ENCODE data around the gene RAB24.

Gene RAB24

DNA sequence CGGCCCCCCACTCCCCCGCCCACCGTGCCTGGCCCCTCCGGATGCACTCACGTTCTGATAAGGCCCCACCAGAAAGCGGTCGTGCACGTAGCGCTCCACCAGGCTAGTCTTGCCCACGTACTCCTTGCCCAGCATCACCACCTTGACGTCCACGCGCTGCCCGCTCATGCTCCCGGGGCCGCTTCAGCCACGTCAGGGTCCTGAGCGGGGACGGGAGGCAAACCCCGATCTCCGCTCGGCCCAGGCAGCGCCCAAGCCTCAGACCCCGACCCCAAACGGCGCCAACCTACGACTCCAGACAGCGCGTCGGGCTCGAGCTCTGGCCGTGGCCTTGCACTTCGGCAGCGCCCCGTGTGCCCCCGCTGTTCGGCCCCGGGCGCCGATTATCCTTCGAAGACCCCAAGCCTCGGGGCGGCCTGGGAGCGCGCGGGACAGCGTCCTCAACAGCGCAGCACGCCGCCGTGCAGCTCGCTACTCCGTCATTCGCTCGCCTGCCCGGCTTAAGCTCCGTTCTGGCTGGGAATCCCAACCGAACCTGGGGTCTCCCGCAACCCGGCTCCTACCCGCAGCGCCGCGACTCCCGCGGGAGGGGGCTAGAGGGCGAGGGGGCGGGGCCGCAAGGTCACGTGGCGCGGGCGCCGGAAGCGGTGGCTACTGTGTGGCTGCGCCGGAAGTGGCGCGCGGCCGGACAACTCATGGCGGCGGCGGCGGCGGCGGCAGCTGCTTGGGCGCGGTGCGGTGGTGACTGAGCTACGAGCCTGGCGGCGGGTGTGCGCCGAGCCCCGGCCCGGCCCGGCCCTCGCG, at the start of gene RAB24, which contains the start of gene PRELID1:
RAB24 (minus strand) TSS at position 599 of the 804 bp plus-strand sequence; CDS start at position 168, 431 bp downstream.
PRELID1 (plus strand) TSS at position 679 of the 804 bp plus-strand sequence. CDS start 187 bp downstream, outside the sequence.
- peak; percentile 38 for TF ChIP-seq CTCF (IDR thresholded peaks at IDR 0.05; ENCODE audit: low read depth, low read length)
- H3K4me3 ChIP-seq (ENCODE audit: low read depth, low read length) = peak within 1 kb of the TSS; percentile 88
- peak; percentile 82 for DNase-seq (ENCODE audit: low read depth, low spot score)
- in situ Hi-C loops (cut with HindIII; ENCODE audit: low sequenced_read_pairs) = no loop called here

DNA sequence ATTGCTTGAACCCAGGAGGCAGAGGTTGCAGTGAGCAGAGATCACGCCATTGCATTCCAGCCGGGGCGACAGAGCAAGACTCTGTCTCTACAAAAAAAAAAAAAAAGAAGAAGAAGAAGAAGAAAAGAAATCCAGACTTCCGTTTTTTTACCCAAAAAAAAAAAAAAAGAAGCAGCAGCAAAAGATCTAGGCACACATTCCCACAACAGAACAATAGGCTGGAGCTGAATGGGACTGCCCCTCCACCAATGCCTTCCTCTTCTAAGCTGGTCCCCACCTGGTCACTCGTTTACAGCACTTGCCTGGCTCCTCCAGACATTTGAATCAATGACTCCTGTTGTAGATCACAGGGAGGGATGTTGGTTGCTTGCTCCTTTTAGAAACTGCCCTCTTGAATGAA, 49.6 kb upstream of the RAB24 start:
- in situ Hi-C loops (cut with HindIII; ENCODE audit: low sequenced_read_pairs) = no loop called here
- DNase-seq (ENCODE audit: low read depth, low spot score) = no peak
- H3K4me3 ChIP-seq (ENCODE audit: low read depth, low read length) = no peak overlapping the region
- TF ChIP-seq CTCF (IDR thresholded peaks at IDR 0.05; ENCODE audit: low read depth, low read length) = no peak

GRCh38 chr5:177351392-177352329, 48.1 kb upstream of the RAB24 start, which contains the start of gene LMAN2:
Gene LMAN2 (minus strand): TSS chr5:177351668. CDS start chr5:177351647, 21 bp downstream.
- peak; percentile 96 for DNase-seq (ENCODE audit: low read depth, low spot score)
- TF ChIP-seq CTCF (IDR thresholded peaks at IDR 0.05; ENCODE audit: low read depth, low read length) = no peak
- in situ Hi-C loops (cut with HindIII; ENCODE audit: low sequenced_read_pairs) = no loop called here
- H3K4me3 ChIP-seq (ENCODE audit: low read depth, low read length) = peak within 1 kb of the TSS; percentile 83

DNA sequence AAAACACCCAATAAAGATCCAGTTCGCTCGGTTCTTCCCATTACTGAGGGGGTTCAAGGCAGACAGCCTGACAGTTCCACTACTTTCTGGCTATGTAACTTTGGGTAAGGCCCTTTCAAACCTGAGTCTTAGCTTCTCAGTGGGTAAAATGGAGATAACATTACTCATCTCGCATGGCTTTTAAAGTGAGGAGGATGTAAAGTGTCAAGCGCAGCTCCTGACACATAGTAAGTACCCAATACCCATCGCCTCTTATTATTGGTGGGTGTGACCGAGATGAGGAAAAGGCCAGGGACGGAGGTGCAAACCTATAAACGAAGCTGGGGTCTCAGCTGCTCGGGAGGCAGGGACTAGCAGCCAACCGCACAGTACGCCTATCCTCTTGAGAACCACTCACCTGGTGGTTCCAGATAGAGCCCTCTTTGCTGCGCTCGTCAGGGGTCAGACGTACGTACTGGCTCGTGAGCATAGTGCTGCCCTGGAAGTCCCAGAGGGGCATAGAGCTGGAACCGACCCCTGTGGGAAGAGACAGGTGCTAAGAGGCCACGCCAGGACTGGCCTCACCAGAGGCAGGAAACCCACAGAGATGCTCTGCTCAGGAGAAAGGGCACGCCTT, 47.4 kb upstream of the RAB24 start:
- peak overlapping the region; percentile 83 for H3K4me3 ChIP-seq (ENCODE audit: low read depth, low read length)
- TF ChIP-seq CTCF (IDR thresholded peaks at IDR 0.05; ENCODE audit: low read depth, low read length) = no peak
- DNase-seq (ENCODE audit: low read depth, low spot score) = no peak
- in situ Hi-C loops (cut with HindIII; ENCODE audit: low sequenced_read_pairs) = no loop called here

DNA sequence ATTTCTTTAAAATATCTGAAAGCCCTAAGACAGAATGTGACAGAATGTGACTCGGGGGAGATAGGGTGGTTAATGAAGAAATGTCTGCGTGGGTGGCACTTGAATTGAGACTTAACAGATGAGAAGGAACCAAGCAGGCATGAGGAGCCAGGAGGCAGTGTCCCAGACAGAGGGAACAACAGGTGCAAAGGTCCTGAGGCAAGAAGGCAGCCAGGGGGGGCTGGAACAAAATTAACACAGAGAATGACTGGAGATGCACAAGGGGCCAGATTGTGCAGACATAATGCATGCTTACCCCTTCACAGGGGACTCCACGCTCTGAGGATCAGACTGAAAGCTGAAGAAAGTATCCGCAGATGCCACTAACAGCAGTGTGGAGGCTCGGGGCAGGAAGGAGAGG, 46.2 kb upstream of the RAB24 start:
- H3K4me3 ChIP-seq (ENCODE audit: low read depth, low read length) = no peak overlapping the region
- in situ Hi-C loops (cut with HindIII; ENCODE audit: low sequenced_read_pairs) = no loop called here

More for the DNA sequence above, 46.2 kb upstream of the RAB24 start:
- DNase-seq (ENCODE audit: low read depth, low spot score) = no peak
- TF ChIP-seq CTCF (IDR thresholded peaks at IDR 0.05; ENCODE audit: low read depth, low read length) = no peak

All from astrocyte of the spinal cord (primary cell).